ENCODE measurements around the gene EDN2.

DNA sequence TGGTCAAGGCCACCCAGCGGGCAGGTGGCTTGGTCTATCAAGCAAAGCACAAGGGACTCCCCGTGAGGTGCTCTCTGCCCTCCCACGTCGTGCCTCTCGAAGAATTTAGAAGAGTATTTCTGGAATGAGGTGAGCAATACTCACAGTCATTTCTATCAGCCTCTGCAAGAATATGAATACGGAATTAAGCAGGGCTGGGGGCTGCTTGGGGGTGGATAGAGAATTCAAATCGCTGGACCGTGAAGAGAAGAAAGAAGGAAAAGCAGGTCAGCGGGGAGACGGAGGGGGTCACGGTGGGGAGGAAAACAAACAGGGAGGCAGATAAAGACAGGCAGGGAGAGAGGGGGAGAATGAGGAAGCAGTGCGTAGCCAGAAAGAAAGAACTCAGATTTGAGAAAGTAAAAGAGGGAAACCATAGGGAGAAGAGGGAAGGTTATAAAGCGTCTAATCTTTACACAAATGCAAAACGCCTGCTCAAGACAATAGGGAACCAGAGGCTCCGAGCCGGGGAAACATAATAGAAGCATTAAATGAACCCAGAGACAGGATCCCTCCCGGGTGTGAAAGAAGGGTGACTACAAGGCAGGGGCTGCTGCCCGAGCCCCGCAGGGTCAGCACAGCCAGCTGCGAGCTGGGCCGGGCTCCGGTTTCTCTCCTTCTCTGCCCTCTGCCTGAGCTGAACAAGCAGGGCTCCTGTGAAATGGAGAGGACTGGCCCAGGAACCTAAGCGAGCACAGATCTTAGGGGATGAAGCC is 2.1 kb upstream of the EDN2 start:
- TF ChIP-seq, protein P1, sequence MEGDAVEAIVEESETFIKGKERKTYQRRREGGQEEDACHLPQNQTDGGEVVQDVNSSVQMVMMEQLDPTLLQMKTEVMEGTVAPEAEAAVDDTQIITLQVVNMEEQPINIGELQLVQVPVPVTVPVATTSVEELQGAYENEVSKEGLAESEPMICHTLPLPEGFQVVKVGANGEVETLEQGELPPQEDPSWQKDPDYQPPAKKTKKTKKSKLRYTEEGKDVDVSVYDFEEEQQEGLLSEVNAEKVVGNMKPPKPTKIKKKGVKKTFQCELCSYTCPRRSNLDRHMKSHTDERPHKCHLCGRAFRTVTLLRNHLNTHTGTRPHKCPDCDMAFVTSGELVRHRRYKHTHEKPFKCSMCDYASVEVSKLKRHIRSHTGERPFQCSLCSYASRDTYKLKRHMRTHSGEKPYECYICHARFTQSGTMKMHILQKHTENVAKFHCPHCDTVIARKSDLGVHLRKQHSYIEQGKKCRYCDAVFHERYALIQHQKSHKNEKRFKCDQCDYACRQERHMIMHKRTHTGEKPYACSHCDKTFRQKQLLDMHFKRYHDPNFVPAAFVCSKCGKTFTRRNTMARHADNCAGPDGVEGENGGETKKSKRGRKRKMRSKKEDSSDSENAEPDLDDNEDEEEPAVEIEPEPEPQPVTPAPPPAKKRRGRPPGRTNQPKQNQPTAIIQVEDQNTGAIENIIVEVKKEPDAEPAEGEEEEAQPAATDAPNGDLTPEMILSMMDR (conservative IDR thresholded peaks at IDR 0.05 in 1 of 2, IDR thresholded peaks at IDR 0.05 in 1 of 2; ENCODE audit: extremely low read depth in 1 of 2, insufficient read depth in 1 of 2, low read depth in 1 of 2, low read length in 2 of 2): no peak
- TF ChIP-seq EZH2 (IDR thresholded peaks at IDR 0.05; ENCODE audit: borderline replicate concordance, low read length): no peak

Data from mammary epithelial cell (primary cell).